HG03378 (cell line): ENCODE measurements around the gene RTP3.
"Not testable (repeated sequence)": the region's sequence is repeated elsewhere in the genome, so short reads cannot be mapped to it uniquely, and the experiment has no call there.

Experiments used
- ATAC-seq: cut with Tn5 transposase; IDR thresholded peaks from one replicate; pipeline ENCODE4 v1.9.1; 2021; ENCODE audit warnings: mild to moderate bottlenecking, moderate library complexity; ENCODE audit not compliant: unreplicated experiment

The RTP3 gene

GRCh38 chr3:46517016-46517783 is 19.4 kb downstream of the RTP3 start:
- ATAC-seq = no peak

GRCh38 chr3:46517784-46518181 is 20.0 kb downstream of the RTP3 start:
- ATAC-seq = no peak

- no peak for ATAC-seq
Measured at GRCh38 chr3:46519952-46520351, 22.2 kb downstream of the RTP3 start.

GRCh38 chr3:46520531-46520930 is 22.8 kb downstream of the RTP3 start:
- no peak for ATAC-seq

- ATAC-seq = no peak
Measured at GRCh38 chr3:46521096-46521495, 23.3 kb downstream of the RTP3 start.

GRCh38 chr3:46522201-46522600 is 24.4 kb downstream of the RTP3 start:
- not testable (repeated sequence) for ATAC-seq

GRCh38 chr3:46523556-46523955 is 25.8 kb downstream of the RTP3 start:
- no peak for ATAC-seq

GRCh38 chr3:46524008-46524407 is 26.2 kb downstream of the RTP3 start:
- no peak for ATAC-seq

- no peak for ATAC-seq
Measured at GRCh38 chr3:46524832-46525231, 27.1 kb downstream of the RTP3 start.

GRCh38 chr3:46527239-46527638 is 29.5 kb downstream of the RTP3 start:
- no peak for ATAC-seq

GRCh38 chr3:46533091-46533490 is 35.3 kb downstream of the RTP3 start:
- no peak for ATAC-seq

GRCh38 chr3:46535746-46536145 is 38.0 kb downstream of the RTP3 start:
- no peak for ATAC-seq

GRCh38 chr3:46536758-46537157 is 39.0 kb downstream of the RTP3 start:
- ATAC-seq = no peak

GRCh38 chr3:46537316-46537715 is 39.5 kb downstream of the RTP3 start:
- no peak for ATAC-seq

- no peak for ATAC-seq
Measured at GRCh38 chr3:46537779-46538178, 40.0 kb downstream of the RTP3 start.

- not testable (repeated sequence) for ATAC-seq
Measured at GRCh38 chr3:46538425-46538802, 40.6 kb downstream of the RTP3 start.

- ATAC-seq = peak; percentile 70
Measured at GRCh38 chr3:46538803-46539442, 41.1 kb downstream of the RTP3 start.

- ATAC-seq = peak; percentile 3
Measured at GRCh38 chr3:46539443-46540005, 41.7 kb downstream of the RTP3 start.

GRCh38 chr3:46540550-46540949 is 42.8 kb downstream of the RTP3 start:
- no peak for ATAC-seq

- ATAC-seq = no peak
Measured at GRCh38 chr3:46541835-46542234, 44.1 kb downstream of the RTP3 start.

GRCh38 chr3:46542344-46542743 is 44.6 kb downstream of the RTP3 start:
- no peak for ATAC-seq

GRCh38 chr3:46542801-46543201 is 45.0 kb downstream of the RTP3 start:
- ATAC-seq = no peak
